ENCODE measurements around the gene PITPNC1.

PITPNC1 gene

DNA sequence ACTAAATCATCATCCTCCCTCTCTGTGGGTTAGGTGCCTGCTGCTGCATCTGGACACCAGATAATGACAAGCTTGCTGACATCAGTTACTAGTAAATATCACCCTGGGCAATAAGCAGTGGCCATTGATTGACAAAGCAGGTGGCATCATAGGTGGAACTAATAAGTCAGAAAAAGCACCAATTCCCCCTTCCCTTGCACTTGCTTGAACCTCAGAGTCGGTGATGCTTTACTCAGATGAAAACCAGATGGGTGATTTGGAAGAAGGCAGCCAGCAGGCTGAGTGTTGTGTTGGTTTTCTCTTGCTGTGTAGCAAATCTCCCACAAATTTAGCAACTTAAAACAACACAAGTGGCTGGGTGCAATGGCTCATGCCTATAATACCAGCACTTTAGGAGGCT lies 193.7 kb downstream of the PITPNC1 start:
- H3K36me3 ChIP-seq (ENCODE audit: insufficient read depth, low read length), result no peaks in the 10 kb centered on the region
- TF ChIP-seq, protein P1, sequence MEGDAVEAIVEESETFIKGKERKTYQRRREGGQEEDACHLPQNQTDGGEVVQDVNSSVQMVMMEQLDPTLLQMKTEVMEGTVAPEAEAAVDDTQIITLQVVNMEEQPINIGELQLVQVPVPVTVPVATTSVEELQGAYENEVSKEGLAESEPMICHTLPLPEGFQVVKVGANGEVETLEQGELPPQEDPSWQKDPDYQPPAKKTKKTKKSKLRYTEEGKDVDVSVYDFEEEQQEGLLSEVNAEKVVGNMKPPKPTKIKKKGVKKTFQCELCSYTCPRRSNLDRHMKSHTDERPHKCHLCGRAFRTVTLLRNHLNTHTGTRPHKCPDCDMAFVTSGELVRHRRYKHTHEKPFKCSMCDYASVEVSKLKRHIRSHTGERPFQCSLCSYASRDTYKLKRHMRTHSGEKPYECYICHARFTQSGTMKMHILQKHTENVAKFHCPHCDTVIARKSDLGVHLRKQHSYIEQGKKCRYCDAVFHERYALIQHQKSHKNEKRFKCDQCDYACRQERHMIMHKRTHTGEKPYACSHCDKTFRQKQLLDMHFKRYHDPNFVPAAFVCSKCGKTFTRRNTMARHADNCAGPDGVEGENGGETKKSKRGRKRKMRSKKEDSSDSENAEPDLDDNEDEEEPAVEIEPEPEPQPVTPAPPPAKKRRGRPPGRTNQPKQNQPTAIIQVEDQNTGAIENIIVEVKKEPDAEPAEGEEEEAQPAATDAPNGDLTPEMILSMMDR (IDR thresholded peaks at IDR 0.05; ENCODE audit: low read length), result no peak
- no peak for TF ChIP-seq EZH2 (IDR thresholded peaks at IDR 0.05; ENCODE audit: borderline replicate concordance, low read length)
- no peaks in the 10 kb centered on the region for H3K9me3 ChIP-seq (ENCODE audit: low read length)
- no peak overlapping the region for H3K27ac ChIP-seq (ENCODE audit: low read depth, low read length, poor library complexity, severe bottlenecking)
- no peak overlapping the region for H3K9ac ChIP-seq (ENCODE audit: low read length)
- 0 out of 2 replicates have a peak, but pooled peaks cover 5% of the 10 kb centered on the region for H3K27me3 ChIP-seq (ENCODE audit: insufficient read depth, low read length)
- no peaks in the 10 kb centered on the region for H3K79me2 ChIP-seq (ENCODE audit: insufficient read depth, low read length)
- H3K4me3 ChIP-seq (ENCODE audit: low read depth, low read length, poor library complexity, severe bottlenecking), result no peak overlapping the region
- no peaks in the 10 kb centered on the region for H3K4me1 ChIP-seq (ENCODE audit: insufficient read depth, low read length, severe bottlenecking)
- H3F3A ChIP-seq (ENCODE audit: insufficient read depth, low read length), result no peaks in the 10 kb centered on the region
- H4K20me1 ChIP-seq (ENCODE audit: insufficient read depth, low read length), result no peaks in the 10 kb centered on the region
- no peaks in the 10 kb centered on the region for H3K9me2 ChIP-seq (ENCODE audit: low read depth, low read length)
- no peak overlapping the region for H3K4me2 ChIP-seq (ENCODE audit: low read length)
- no peak overlapping the region for H2AFZ ChIP-seq (ENCODE audit: low read length)

DNA sequence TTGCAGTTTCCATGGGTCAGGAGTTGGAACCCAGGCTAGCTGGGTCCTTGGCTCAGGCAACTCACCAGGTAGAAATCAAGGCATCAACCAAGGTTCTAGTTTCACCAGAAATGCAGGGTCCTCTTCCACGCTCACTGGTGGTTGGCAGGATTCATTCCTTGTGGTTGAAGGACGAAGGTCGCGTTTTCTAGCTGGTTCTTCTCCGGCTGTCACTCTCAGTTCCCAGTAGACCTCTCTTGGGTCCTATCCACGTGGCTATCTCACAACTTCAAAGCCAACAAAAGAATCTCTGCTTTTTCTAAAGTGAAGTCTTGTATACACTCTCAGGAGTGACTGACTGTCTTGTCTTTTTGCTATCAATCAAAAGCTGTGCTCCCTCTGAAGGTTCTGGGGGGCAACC lies 194.4 kb downstream of the PITPNC1 start:
- Histone ChIP-seq H3K9ac (ENCODE audit: low read length) (no peak overlapping the region), H3K4me2 (ENCODE audit: low read length) (no peak overlapping the region), H4K20me1 (ENCODE audit: insufficient read depth, low read length) (no peaks in the 10 kb centered on the region), H3K4me1 (ENCODE audit: insufficient read depth, low read length, severe bottlenecking) (no peaks in the 10 kb centered on the region), H3K36me3 (ENCODE audit: insufficient read depth, low read length) (no peaks in the 10 kb centered on the region), H3F3A (ENCODE audit: insufficient read depth, low read length) (no peaks in the 10 kb centered on the region), H3K79me2 (ENCODE audit: insufficient read depth, low read length) (no peaks in the 10 kb centered on the region), H3K9me2 (ENCODE audit: low read depth, low read length) (no peaks in the 10 kb centered on the region), H2AFZ (ENCODE audit: low read length) (no peak overlapping the region), H3K9me3 (ENCODE audit: low read length) (no peaks in the 10 kb centered on the region), H3K27ac (ENCODE audit: low read depth, low read length, poor library complexity, severe bottlenecking) (no peak overlapping the region), H3K4me3 (ENCODE audit: low read depth, low read length, poor library complexity, severe bottlenecking) (no peak overlapping the region), H3K27me3 (ENCODE audit: insufficient read depth, low read length) (0 out of 2 replicates have a peak, but pooled peaks cover 5% of the 10 kb centered on the region)
- no peak for TF ChIP-seq EZH2 (IDR thresholded peaks at IDR 0.05; ENCODE audit: borderline replicate concordance, low read length)
- TF ChIP-seq, protein P1 (IDR thresholded peaks at IDR 0.05; ENCODE audit: low read length), result no peak

DNA sequence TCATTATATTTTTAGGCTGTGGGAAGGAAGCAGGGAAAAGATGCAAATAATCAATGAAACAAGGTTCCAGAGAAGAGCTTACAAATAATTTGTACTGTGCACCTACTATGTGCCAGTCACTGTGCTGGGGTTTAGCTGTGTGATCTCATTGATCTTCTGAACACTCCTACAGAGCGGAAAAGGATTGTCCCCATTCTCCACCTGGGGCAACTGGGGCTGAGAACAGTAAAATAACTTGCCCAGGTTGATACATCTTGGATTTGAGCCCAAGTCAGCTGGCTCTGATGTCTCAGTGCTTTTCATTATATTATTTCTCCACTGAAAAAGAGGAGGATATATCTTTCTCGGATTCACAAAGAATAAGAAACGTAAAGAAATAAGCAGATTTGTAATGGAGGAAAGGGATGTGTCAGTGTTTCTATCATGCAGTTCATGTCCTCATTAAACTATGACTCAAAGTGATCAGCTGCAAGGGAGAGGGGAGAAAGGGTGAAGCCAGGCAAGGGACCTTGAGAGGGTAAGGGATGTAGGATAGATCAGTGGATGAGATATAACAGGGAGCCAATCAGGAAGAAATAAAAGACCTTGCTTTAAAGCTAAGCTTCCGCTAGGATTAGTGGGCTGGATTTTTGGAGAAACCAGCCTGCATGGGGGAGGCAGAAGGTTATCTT lies 197.0 kb downstream of the PITPNC1 start:
- Histone ChIP-seq H3F3A (ENCODE audit: insufficient read depth, low read length) (no peaks in the 10 kb centered on the region), H3K36me3 (ENCODE audit: insufficient read depth, low read length) (no peaks in the 10 kb centered on the region), H4K20me1 (ENCODE audit: insufficient read depth, low read length) (no peaks in the 10 kb centered on the region), H3K9me2 (ENCODE audit: low read depth, low read length) (no peaks in the 10 kb centered on the region), H3K4me3 (ENCODE audit: low read depth, low read length, poor library complexity, severe bottlenecking) (no peak overlapping the region), H3K4me1 (ENCODE audit: insufficient read depth, low read length, severe bottlenecking) (no peaks in the 10 kb centered on the region), H3K27me3 (ENCODE audit: insufficient read depth, low read length) (0 out of 2 replicates have a peak, but pooled peaks cover 5% of the 10 kb centered on the region), H2AFZ (ENCODE audit: low read length) (no peak overlapping the region), H3K27ac (ENCODE audit: low read depth, low read length, poor library complexity, severe bottlenecking) (no peak overlapping the region), H3K4me2 (ENCODE audit: low read length) (no peak overlapping the region), H3K9me3 (ENCODE audit: low read length) (no peaks in the 10 kb centered on the region), H3K79me2 (ENCODE audit: insufficient read depth, low read length) (no peaks in the 10 kb centered on the region), H3K9ac (ENCODE audit: low read length) (no peak overlapping the region)
- no peak for TF ChIP-seq EZH2 (IDR thresholded peaks at IDR 0.05; ENCODE audit: borderline replicate concordance, low read length)
- TF ChIP-seq, protein P1 (IDR thresholded peaks at IDR 0.05; ENCODE audit: low read length), result no peak

All from OCI-LY1 (cell line).